Esophagus muscularis mucosa (tissue), 4 donors: ENCODE results near the gene PRKAG2.

Experiments
- EP300 ChIP-seq: sonication (generic); formaldehyde crosslinking; IDR thresholded peaks from one replicate; pipeline ENCODE4 v1.6.1; 2017; ENCODE audit warnings: antibody characterized with exemption
- POLR2AphosphoS5 ChIP-seq, 2 donors: sonication (generic); formaldehyde crosslinking; IDR thresholded peaks; one replicate each; pipeline ENCODE4 v1.6.1; 2017; ENCODE audit warnings: antibody characterized with exemption in 2 of 2
- TF ChIP-seq, protein P1 (sequence below), 3 experiments: fragments of 200-600 bp in 2 of 3; fragments of 450-650 bp in 1 of 3; sonication (generic) in 2 of 3; IDR thresholded peaks; one replicate each; pipeline ENCODE4 v1.5.1; 2017 to 2019; ENCODE audit warnings: antibody characterized with exemption in 3 of 3, mild to moderate bottlenecking in 2 of 3, moderate library complexity in 1 of 3

GRCh38 chr7:151693140-151693539, 183.8 kb downstream of the PRKAG2 start:
- TF ChIP-seq, protein P1, sequence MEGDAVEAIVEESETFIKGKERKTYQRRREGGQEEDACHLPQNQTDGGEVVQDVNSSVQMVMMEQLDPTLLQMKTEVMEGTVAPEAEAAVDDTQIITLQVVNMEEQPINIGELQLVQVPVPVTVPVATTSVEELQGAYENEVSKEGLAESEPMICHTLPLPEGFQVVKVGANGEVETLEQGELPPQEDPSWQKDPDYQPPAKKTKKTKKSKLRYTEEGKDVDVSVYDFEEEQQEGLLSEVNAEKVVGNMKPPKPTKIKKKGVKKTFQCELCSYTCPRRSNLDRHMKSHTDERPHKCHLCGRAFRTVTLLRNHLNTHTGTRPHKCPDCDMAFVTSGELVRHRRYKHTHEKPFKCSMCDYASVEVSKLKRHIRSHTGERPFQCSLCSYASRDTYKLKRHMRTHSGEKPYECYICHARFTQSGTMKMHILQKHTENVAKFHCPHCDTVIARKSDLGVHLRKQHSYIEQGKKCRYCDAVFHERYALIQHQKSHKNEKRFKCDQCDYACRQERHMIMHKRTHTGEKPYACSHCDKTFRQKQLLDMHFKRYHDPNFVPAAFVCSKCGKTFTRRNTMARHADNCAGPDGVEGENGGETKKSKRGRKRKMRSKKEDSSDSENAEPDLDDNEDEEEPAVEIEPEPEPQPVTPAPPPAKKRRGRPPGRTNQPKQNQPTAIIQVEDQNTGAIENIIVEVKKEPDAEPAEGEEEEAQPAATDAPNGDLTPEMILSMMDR (IDR thresholded peaks at IDR 0.05): no peak
- TF ChIP-seq POLR2AphosphoS5 (IDR thresholded peaks at IDR 0.05) (no peak), EP300 (no peak)
